GM12878 (cell line): ENCODE measurements around the gene SPACA5. TPM values are rescaled to one million over a fixed set of nuclear protein-coding genes. Genes with fewer than 3 reads are reported as not detected.
A peak's percentile ranks its signal among the peaks of the same experiment; 100 is the strongest.

ENCODE experiments used
- ATAC-seq: fragments of 200-7000 bp; cut with Tn5 transposase; 3 replicates; pipeline ENCODE4 v1.9.1; 2020; ENCODE audit warnings: mild to moderate bottlenecking, moderate library complexity
- BruUV-seq: library from RNA; stranded (reverse); fragments of 400-500 nt; replicated peaks from 2 replicates; lab custom pipeline; 2021; lab: Mats Ljungman, UMichigan
- CTCF ChIA-PET: fragments of 300-600 bp; sonication (Branson Sonifier 250); formaldehyde crosslinking; extraction: SDS; loops from one replicate; lab custom pipeline; 2021; ENCODE audit warnings: inconsistent platforms; lab: Yijun Ruan, JAX
- POLR2A ChIA-PET: fragments of 350-600 bp; formaldehyde crosslinking; extraction: SDS; loops from one replicate; lab custom pipeline; 2021; ENCODE audit warnings: inconsistent platforms; lab: Charles Lee
- RAD21 ChIA-PET: fragments of 300-600 bp; sonication (Branson Sonifier 250); formaldehyde crosslinking; loops from one replicate; lab custom pipeline; 2023; ENCODE audit warnings: antibody characterized with exemption; ENCODE audit not compliant: unreplicated experiment; lab: Charles Lee
- SMC1A ChIA-PET: fragments of 300-600 bp; sonication (Branson Sonifier 250); formaldehyde crosslinking; loops from one replicate; lab custom pipeline; 2023; ENCODE audit not compliant: unreplicated experiment, uncharacterized antibody; lab: Charles Lee
- DNase-seq: peaks from one replicate; pipeline ENCODE4 v3.0.0-alpha.2; 2011; ENCODE audit warnings: low read depth, low spot score
- FAIRE-seq: peaks from 3 replicates; lab custom pipeline; 2011; peaks lifted over from hg19 to GRCh38; lab: Jason Lieb, UNC
- H2AFZ ChIP-seq: 2 replicates; pipeline ENCODE4 v1.6.0; 2011; ENCODE audit warnings: low read depth, low read length, control low read depth; ENCODE audit not compliant: control insufficient read depth
- H3K27ac ChIP-seq: 2 replicates; pipeline ENCODE4 v1.5.1; 2011; ENCODE audit warnings: control low read depth; ENCODE audit not compliant: control insufficient read depth, insufficient read depth
- H3K27me3 ChIP-seq, 2 experiments: replicated peaks in 1 of 2; 2 replicates each; pipeline versions ENCODE4 v1.6.0 to v1.6.1; 2011; ENCODE audit warnings: low read length in 1 of 2; ENCODE audit not compliant: control insufficient read depth in 2 of 2, insufficient read depth in 2 of 2
- H3K36me3 ChIP-seq, 2 experiments: 2 replicates each; pipeline ENCODE4 v1.5.1; 2011; ENCODE audit warnings: low read length in 1 of 2; ENCODE audit not compliant: control insufficient read depth in 2 of 2, insufficient read depth in 2 of 2
- H3K4me1 ChIP-seq: 2 replicates; pipeline ENCODE4 v1.6.1; 2011; ENCODE audit warnings: mild to moderate bottlenecking, low read length, moderate library complexity, mixed read lengths; ENCODE audit not compliant: control insufficient read depth, insufficient read depth
- H3K4me2 ChIP-seq: 2 replicates; pipeline ENCODE4 v1.6.0; 2011; ENCODE audit warnings: control low read depth; ENCODE audit not compliant: control insufficient read depth, insufficient read depth
- H3K4me3 ChIP-seq: fragments of 200-600 bp; sonication (generic); 2 replicates; pipeline ENCODE4 v1.5.1; 2016
- H3K79me2 ChIP-seq: 2 replicates; pipeline ENCODE4 v1.6.0; 2011; ENCODE audit warnings: low read length; ENCODE audit not compliant: control insufficient read depth, insufficient read depth
- H3K9ac ChIP-seq: 2 replicates; pipeline ENCODE4 v1.8.0; 2011; ENCODE audit warnings: low read length, control low read depth, mixed read lengths; ENCODE audit not compliant: control insufficient read depth, insufficient read depth
- H3K9me3 ChIP-seq: replicated peaks from 3 replicates; pipeline ENCODE4 v1.5.1; 2011; ENCODE audit warnings: mild to moderate bottlenecking, low read length; ENCODE audit not compliant: control insufficient read depth, insufficient read depth
- H4K20me1 ChIP-seq: 2 replicates; pipeline ENCODE4 v1.6.0; 2011; ENCODE audit not compliant: control insufficient read depth, insufficient read depth
- EGR1 ChIP-seq, 2 experiments: IDR thresholded peaks; 1 replicate in 1 of 2; 2 replicates in 1 of 2; pipeline ENCODE4 v1.6.1; 2011 to 2012; ENCODE audit warnings: low read depth in 2 of 2, low read length in 2 of 2, borderline replicate concordance in 1 of 2, mild to moderate bottlenecking in 1 of 2, moderate library complexity in 1 of 2
- ELK1 ChIP-seq: IDR thresholded peaks from 2 replicates; pipeline ENCODE4 v1.6.1; 2012; ENCODE audit warnings: low read depth, low read length, improper control_type of control experiment
- EP300 ChIP-seq, 2 experiments: fragments of 150-350 bp in 1 of 2; IDR thresholded peaks; 2 replicates each; pipeline ENCODE4 v1.6.1; 2011 to 2012; ENCODE audit warnings: low read depth in 2 of 2, low read length in 2 of 2, borderline replicate concordance in 1 of 2, improper control_type of control experiment in 1 of 2, inconsistent platforms in 1 of 2; ENCODE audit not compliant: control insufficient read depth in 1 of 2
- NR2C2 ChIP-seq: IDR thresholded peaks from 2 replicates; pipeline ENCODE4 v1.6.1; 2011; ENCODE audit warnings: borderline replicate concordance, low read depth; ENCODE audit not compliant: control insufficient read depth, insufficient read length
- STAT3 ChIP-seq: IDR thresholded peaks from 2 replicates; pipeline ENCODE4 v1.6.1; 2011; ENCODE audit warnings: low read depth, low read length, improper control_type of control experiment
- WGBS: methylation state at CpG from one replicate; pipeline ENCODE4 v1.1.6; 2016; ENCODE audit warnings: low lambda C conversion rate; ENCODE audit not compliant: insufficient replicate concordance, insufficient coverage; ENCODE audit errors: missing lambda C conversion rate; 5-methylcytosine and 5-hydroxymethylcytosine counted together
- in situ Hi-C: fragments of 300-500 bp; cut with MboI; formaldehyde crosslinking; loops from 9 replicates; pipeline ENCODE4 v1.14.3; 2018; ENCODE audit warnings: mixed read lengths
- intact Hi-C: fragments of 100-400 bp; cut with micrococcal nuclease; formaldehyde crosslinking; loops from one replicate; pipeline ENCODE4 v1.14.2; 2022; ENCODE audit not compliant: unreplicated experiment
- polyA plus RNA-seq, 11 experiments: library from polyadenylated mRNA; depleted of rRNA in 4 of 11; unstranded in 6 of 11; stranded (reverse) in 5 of 11; fragments of >200 nt; fragmentation: Nextera tagmentation in 4 of 11; fragmentation: Illumina TruSeq in 1 of 11; extraction: Ambion mirVana in 4 of 11; extraction: Trizol in 1 of 11; gene quantifications; 1 replicate in 1 of 11; 2 replicates in 10 of 11; pipeline versions ENCODE4 v1.2.1 to v1.2.3, GENCODE V29; 2011 to 2016; ENCODE audit warnings: inconsistent platforms in 2 of 11, missing spikeins in 2 of 11, low read depth in 1 of 11
- total RNA-seq, 4 experiments: library from RNA; depleted of rRNA in 3 of 4; stranded (reverse); fragments of >200 nt in 3 of 4; fragmentation: Illumina TruSeq in 1 of 4; extraction: Trizol in 1 of 4; gene quantifications; 2 replicates each; pipeline versions ENCODE4 v1.2.1 to v1.2.3, GENCODE V29; 2013 to 2021

Gene SPACA5
- total and polyA plus RNA-seq, 10 of the 15 experiments (the other 5 are each of a cell fraction or from before 2014, with no cell fraction given), result 0.18 to 0.97 (median 0.25) TPM; not detected in 4

- H3K36me3 ChIP-seq, result no peaks in the 10 kb centered on the region
- peak overlapping the region; percentile 71 for H3K4me3 ChIP-seq
- H3K27ac ChIP-seq, result peak overlapping the region; percentile 74
- H3K27me3 ChIP-seq, result no peaks in the 10 kb centered on the region
- BruUV-seq, result TSS peak; percentile 67
- H3K4me1 ChIP-seq, result no peaks in the 10 kb centered on the region
- peak overlapping the region; percentile 82 for H3K9ac ChIP-seq
- no peaks in the 10 kb centered on the region for H4K20me1 ChIP-seq
- intact Hi-C loops (no loop called here), in situ Hi-C loops (no loop called here)
- 56% methylated on average over 9 of the region's 18 CpGs for WGBS
- peaks cover 1% of the 10 kb centered on the region; the same call in 1 of the 3 replicates for H3K9me3 ChIP-seq
- ChIA-PET CTCF (no interaction called here), POLR2A (no interaction called here), RAD21 (no interaction called here), SMC1A (no interaction called here)
- peak; percentile 67 for ATAC-seq
- FAIRE-seq, result no peak
- H3K79me2 ChIP-seq, result peaks cover 15% of the 10 kb centered on the region
- DNase-seq, result no peak
- TF ChIP-seq NR2C2 (no peak), ELK1 (no peak), EGR1 (IDR thresholded peaks at IDR 0.05; ENCODE audit: borderline replicate concordance in 1 of 2, low read depth in 2 of 2, low read length in 2 of 2) (peak in 1 of 2 experiments; percentile 28; a peak in 1 of 3 replicates), EP300 (IDR thresholded peaks at IDR 0.05; ENCODE audit: borderline replicate concordance in 1 of 2, control insufficient read depth in 1 of 2, low read depth in 2 of 2, low read length in 2 of 2) (no peak), STAT3 (no peak)
- H3K4me2 ChIP-seq, result peak overlapping the region; percentile 54; the same call in 1 of the 2 replicates
- peak overlapping the region; percentile 79 for H2AFZ ChIP-seq
Observed at GRCh38 chrX:48003367-48003757, 3.4 kb upstream of the SPACA5 start.
